Ramos (cell line): ENCODE data around the gene CEP89.
"Not testable (repeated sequence)": the region's sequence is repeated elsewhere in the genome, so short reads cannot be mapped to it uniquely, and the experiment has no call there.

Experiments used
- in situ Hi-C: fragments of 300-500 bp; cut with MboI; formaldehyde crosslinking; loops from one replicate; pipeline ENCODE4 v1.14.3; 2022; ENCODE audit warnings: low sequenced_read_pairs; ENCODE audit not compliant: unreplicated experiment

CEP89 gene

GRCh38 chr19:32971012-32971595, 654 bp downstream of the CEP89 start:
- in situ Hi-C loops = loop anchor here (10.0 kb wide), 1 partner anchor 154 kb away; no protein-coding TSS in a partner anchor

- in situ Hi-C loops = no loop called here
These were observed 2.2 kb downstream of the CEP89 start for GRCh38 chr19:32969549-32969948.

GRCh38 chr19:32966750-32967149, 5.0 kb downstream of the CEP89 start:
- in situ Hi-C loops = no loop called here

GRCh38 chr19:32945260-32945659, 26.5 kb downstream of the CEP89 start:
- in situ Hi-C loops = no loop called here

GRCh38 chr19:32941273-32941672, 30.5 kb downstream of the CEP89 start:
- in situ Hi-C loops = not testable (repeated sequence)

- in situ Hi-C loops = no loop called here
These were observed 35.7 kb downstream of the CEP89 start for GRCh38 chr19:32936065-32936464.

GRCh38 chr19:32935629-32936028, 36.1 kb downstream of the CEP89 start:
- in situ Hi-C loops = no loop called here

- in situ Hi-C loops = no loop called here
These were observed 38.2 kb downstream of the CEP89 start for GRCh38 chr19:32933571-32933970.

GRCh38 chr19:32930567-32930966, 41.2 kb downstream of the CEP89 start:
- in situ Hi-C loops = no loop called here

- in situ Hi-C loops = no loop called here
These were observed 43.0 kb downstream of the CEP89 start for GRCh38 chr19:32928806-32929205.

GRCh38 chr19:32924200-32924599, 47.6 kb downstream of the CEP89 start:
- in situ Hi-C loops = no loop called here

- in situ Hi-C loops = no loop called here
These were observed 50.1 kb downstream of the CEP89 start for GRCh38 chr19:32921624-32922023.

- in situ Hi-C loops = no loop called here
These were observed 52.4 kb downstream of the CEP89 start for GRCh38 chr19:32919365-32919764.

GRCh38 chr19:32917616-32917996, 54.2 kb downstream of the CEP89 start:
- in situ Hi-C loops = no loop called here

GRCh38 chr19:32916969-32917615, 54.7 kb downstream of the CEP89 start:
- in situ Hi-C loops = no loop called here

GRCh38 chr19:32914879-32915660, 56.7 kb downstream of the CEP89 start:
- in situ Hi-C loops = no loop called here

- in situ Hi-C loops = no loop called here
These were observed 60.3 kb downstream of the CEP89 start for GRCh38 chr19:32911467-32911866.

- in situ Hi-C loops = no loop called here
These were observed 60.9 kb downstream of the CEP89 start for GRCh38 chr19:32910874-32911273.

- in situ Hi-C loops = no loop called here
These were observed 61.7 kb downstream of the CEP89 start for GRCh38 chr19:32910094-32910493.

- in situ Hi-C loops = no loop called here
These were observed 62.5 kb downstream of the CEP89 start for GRCh38 chr19:32909257-32909656.

- in situ Hi-C loops = no loop called here
These were observed 63.0 kb downstream of the CEP89 start for GRCh38 chr19:32908641-32909190.
